ENCODE data around the gene SYNJ1. TPM values are rescaled to one million over a fixed set of nuclear protein-coding genes. Genes with fewer than 3 reads are reported as not detected.
"Not testable (repeated sequence)": the region's sequence is repeated elsewhere in the genome, so short reads cannot be mapped to it uniquely, and the experiment has no call there.

SYNJ1 gene
- polyA plus RNA-seq (ENCODE audit: insufficient read length in 4 of 4): 10 to 100 TPM; 13.1 to 17.4 (median 14.5) TPM

GRCh38 chr21:32727687-32728455, at the start of gene SYNJ1:
Gene SYNJ1, minus strand, starts transcription at chr21:32728013. Its CDS starts 1,118 bp downstream, at chr21:32726895.
- DNase-seq (ENCODE audit: low read depth in 4 of 4, low spot score in 2 of 4): peak; percentile 80 to 88 (median 86)

- DNase-seq (ENCODE audit: low read depth in 4 of 4, low spot score in 2 of 4): no peak
Measured at GRCh38 chr21:32777269-32777668, 49.5 kb upstream of the SYNJ1 start.

GRCh38 chr21:32776743-32777142, 48.9 kb upstream of the SYNJ1 start:
- no peak for DNase-seq (ENCODE audit: low read depth in 4 of 4, low spot score in 2 of 4)

- DNase-seq (ENCODE audit: low read depth in 4 of 4, low spot score in 2 of 4): not testable (repeated sequence)
Measured at GRCh38 chr21:32773048-32773344, 45.2 kb upstream of the SYNJ1 start.

GRCh38 chr21:32772281-32773047, 44.7 kb upstream of the SYNJ1 start:
- DNase-seq (ENCODE audit: low read depth in 4 of 4, low spot score in 2 of 4): peak in 2 of 4 donors; percentile 17 to 31

GRCh38 chr21:32770871-32771523, 43.2 kb upstream of the SYNJ1 start:
- peak in 3 of 4 donors; percentile 13 to 26 (median 21) for DNase-seq (ENCODE audit: low read depth in 4 of 4, low spot score in 2 of 4)

- DNase-seq (ENCODE audit: low read depth in 4 of 4, low spot score in 2 of 4): no peak
Measured at GRCh38 chr21:32768530-32768929, 40.7 kb upstream of the SYNJ1 start.

- no peak for DNase-seq (ENCODE audit: low read depth in 4 of 4, low spot score in 2 of 4)
Measured at GRCh38 chr21:32765058-32765457, 37.2 kb upstream of the SYNJ1 start.

GRCh38 chr21:32764186-32764585, 36.4 kb upstream of the SYNJ1 start:
- DNase-seq (ENCODE audit: low read depth in 4 of 4, low spot score in 2 of 4): no peak

- DNase-seq (ENCODE audit: low read depth in 4 of 4, low spot score in 2 of 4): no peak
Measured at GRCh38 chr21:32757804-32758203, 30.0 kb upstream of the SYNJ1 start.

- no peak for DNase-seq (ENCODE audit: low read depth in 4 of 4, low spot score in 2 of 4)
Measured at GRCh38 chr21:32756096-32756495, 28.3 kb upstream of the SYNJ1 start.

- no peak for DNase-seq (ENCODE audit: low read depth in 4 of 4, low spot score in 2 of 4)
Measured at GRCh38 chr21:32753818-32754585, 26.2 kb upstream of the SYNJ1 start.

- no peak for DNase-seq (ENCODE audit: low read depth in 4 of 4, low spot score in 2 of 4)
Measured at GRCh38 chr21:32750405-32750804, 22.6 kb upstream of the SYNJ1 start.

GRCh38 chr21:32749662-32750061, 21.8 kb upstream of the SYNJ1 start:
- DNase-seq (ENCODE audit: low read depth in 4 of 4, low spot score in 2 of 4): no peak

GRCh38 chr21:32748529-32748928, 20.7 kb upstream of the SYNJ1 start:
- no peak for DNase-seq (ENCODE audit: low read depth in 4 of 4, low spot score in 2 of 4)

- no peak for DNase-seq (ENCODE audit: low read depth in 4 of 4, low spot score in 2 of 4)
Measured at GRCh38 chr21:32747396-32747795, 19.6 kb upstream of the SYNJ1 start.

- DNase-seq (ENCODE audit: low read depth in 4 of 4, low spot score in 2 of 4): not testable (repeated sequence)
Measured at GRCh38 chr21:32746711-32747110, 18.9 kb upstream of the SYNJ1 start.

- DNase-seq (ENCODE audit: low read depth in 4 of 4, low spot score in 2 of 4): no peak
Measured at GRCh38 chr21:32742396-32742795, 14.6 kb upstream of the SYNJ1 start.

- DNase-seq (ENCODE audit: low read depth in 4 of 4, low spot score in 2 of 4): no peak
Measured at GRCh38 chr21:32741336-32741735, 13.5 kb upstream of the SYNJ1 start.

- DNase-seq (ENCODE audit: low read depth in 4 of 4, low spot score in 2 of 4): no peak
Measured at GRCh38 chr21:32739946-32740345, 12.1 kb upstream of the SYNJ1 start.

GRCh38 chr21:32736083-32736482, 8.3 kb upstream of the SYNJ1 start:
- not testable (repeated sequence) for DNase-seq (ENCODE audit: low read depth in 4 of 4, low spot score in 2 of 4)

Measured in left renal cortex interstitium (tissue), 4 donors.